Ovary (tissue), 9 donors: Measurements from ENCODE around the gene PCSK5. TPM values are rescaled to one million over a fixed set of nuclear protein-coding genes. Genes with fewer than 3 reads are reported as not detected.

Source experiments
- DNase-seq, 5 donors: peaks; one replicate each; pipeline ENCODE4 v3.0.0-alpha.2; 2019 to 2020
- H3K27ac ChIP-seq, 2 donors: fragments of 200-600 bp; one replicate each; pipeline versions ENCODE4 v1.5.1 to v1.8.0; 2019 to 2022
- H3K27me3 ChIP-seq: fragments of 200-600 bp; one replicate; pipeline ENCODE4 v1.8.0; 2022
- H3K36me3 ChIP-seq: fragments of 200-600 bp; sonication (generic); one replicate; pipeline ENCODE4 v1.5.1; 2019
- H3K4me1 ChIP-seq: one replicate; pipeline ENCODE4 v1.8.1; 2013; ENCODE audit warnings: mild to moderate bottlenecking, moderate library complexity; ENCODE audit not compliant: insufficient read depth
- H3K4me3 ChIP-seq: fragments of 200-600 bp; sonication (generic); one replicate; pipeline ENCODE4 v1.5.1; 2017
- H3K9me3 ChIP-seq, 2 donors: fragments of 200-600 bp in 1 of 2; sonication (generic) in 1 of 2; one replicate each; pipeline versions ENCODE4 v1.5.1 to v1.8.1; 2013 to 2019; ENCODE audit warnings: mild to moderate bottlenecking in 1 of 2, moderate library complexity in 1 of 2
- EP300 ChIP-seq: sonication (generic); formaldehyde crosslinking; IDR thresholded peaks from one replicate; pipeline ENCODE4 v1.6.1; 2017; ENCODE audit warnings: antibody characterized with exemption
- POLR2A ChIP-seq: fragments of 450-650 bp; IDR thresholded peaks from one replicate; pipeline ENCODE4 v1.6.1; 2017; ENCODE audit warnings: antibody characterized with exemption, mild to moderate bottlenecking, moderate library complexity
- WGBS, 3 donors: extraction: QIAGEN DNeasy Blood & Tissue Kit in 1 of 3; methylation state at CpG; one replicate each; pipeline versions ENCODE4 v1.1.5 to v1.1.7; 2013 to 2017; 5-methylcytosine and 5-hydroxymethylcytosine counted together
- intact Hi-C, 4 donors: fragments of 100-400 bp; cut with DNase I; formaldehyde crosslinking; loops; one replicate each; pipeline versions ENCODE4 v1.11.0 to v1.15.1; 2022 to 2023
- polyA plus RNA-seq, 2 donors: library from polyadenylated mRNA; stranded (reverse); fragments of 200-250 nt in 1 of 2; fragments of 350-450 nt in 1 of 2; fragmentation: Illumina TruSeq in 1 of 2; extraction: RNeasy Lipid Tissue Mini Kit (QIAGEN cat#74804) in 1 of 2; gene quantifications; one replicate each; pipeline ENCODE4 v1.2.3, GENCODE V29; 2013 to 2014
- total RNA-seq, 7 donors: library from RNA; depleted of rRNA in 2 of 7; stranded (reverse); fragments of >200 nt in 2 of 7; fragmentation: NEBNext Ultra II Directional in 3 of 7; extraction: Animal tissue kit (Norgen Biotek cat#: 25700) in 3 of 7; gene quantifications; one replicate each; pipeline versions ENCODE4 v1.1.0 to v1.2.4, GENCODE V29; 2016 to 2023
- TF ChIP-seq, protein P1 (sequence below), 3 donors: fragments of 450-650 bp in 2 of 3; fragments of 200-600 bp in 1 of 3; IDR thresholded peaks; one replicate each; pipeline versions ENCODE4 v1.5.1 to v1.8.0; 2016 to 2022; ENCODE audit warnings: antibody characterized with exemption in 3 of 3, mild to moderate bottlenecking in 1 of 3
- donor health status: DM: no; HTN: no; CAD: no; lungs with moderate emphysema.
- donor health status: DM: no; HTN: no; CAD: no.
- donor health status: Bipolar disorder and iron deficiency.
- donor health status: DM: yes; HTN: yes; CAD: no.
- donor health status: DM: no; HTN: no; CAD: no.
- donor health status: DM: yes; HTN: yes; CAD: no.

Gene PCSK5
- total and polyA plus RNA-seq, 9 donors, result 12.7 to 41.8 (median 28.3) TPM

DNA sequence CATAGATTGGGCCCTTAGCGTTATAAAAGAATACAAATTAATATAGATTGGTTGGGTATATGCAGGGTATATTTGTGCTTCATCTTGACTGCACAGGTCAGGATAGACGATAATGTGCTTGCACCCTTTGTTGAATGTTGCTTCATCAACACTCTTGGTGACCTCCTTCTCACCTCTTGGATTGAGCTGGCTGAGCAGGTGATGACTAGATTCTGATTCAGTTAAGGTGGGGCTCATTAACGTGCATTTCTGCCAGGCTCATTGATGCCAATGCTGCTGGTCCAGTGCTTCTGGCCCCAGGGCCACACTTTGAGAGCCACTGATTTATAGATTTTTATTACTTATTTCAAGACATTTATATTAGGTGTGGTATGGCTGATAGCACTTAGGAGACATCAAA lies 27.7 kb downstream of the PCSK5 start:
- no peaks in the 10 kb centered on the region for H3K36me3 ChIP-seq
- no peaks in the 10 kb centered on the region for H3K27me3 ChIP-seq
- no peak overlapping the region for H3K27ac ChIP-seq
- 90 to 95% (median 93%) methylated on average over 3 of the region's 3 CpGs for WGBS, 3 donors
- TF ChIP-seq, protein P1, sequence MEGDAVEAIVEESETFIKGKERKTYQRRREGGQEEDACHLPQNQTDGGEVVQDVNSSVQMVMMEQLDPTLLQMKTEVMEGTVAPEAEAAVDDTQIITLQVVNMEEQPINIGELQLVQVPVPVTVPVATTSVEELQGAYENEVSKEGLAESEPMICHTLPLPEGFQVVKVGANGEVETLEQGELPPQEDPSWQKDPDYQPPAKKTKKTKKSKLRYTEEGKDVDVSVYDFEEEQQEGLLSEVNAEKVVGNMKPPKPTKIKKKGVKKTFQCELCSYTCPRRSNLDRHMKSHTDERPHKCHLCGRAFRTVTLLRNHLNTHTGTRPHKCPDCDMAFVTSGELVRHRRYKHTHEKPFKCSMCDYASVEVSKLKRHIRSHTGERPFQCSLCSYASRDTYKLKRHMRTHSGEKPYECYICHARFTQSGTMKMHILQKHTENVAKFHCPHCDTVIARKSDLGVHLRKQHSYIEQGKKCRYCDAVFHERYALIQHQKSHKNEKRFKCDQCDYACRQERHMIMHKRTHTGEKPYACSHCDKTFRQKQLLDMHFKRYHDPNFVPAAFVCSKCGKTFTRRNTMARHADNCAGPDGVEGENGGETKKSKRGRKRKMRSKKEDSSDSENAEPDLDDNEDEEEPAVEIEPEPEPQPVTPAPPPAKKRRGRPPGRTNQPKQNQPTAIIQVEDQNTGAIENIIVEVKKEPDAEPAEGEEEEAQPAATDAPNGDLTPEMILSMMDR (IDR thresholded peaks at IDR 0.05), result no peak
- no peak for TF ChIP-seq EP300
- no peak for TF ChIP-seq POLR2A
- peaks cover 1% of the 10 kb centered on the region for H3K4me1 ChIP-seq
- intact Hi-C loops, result no loop called here
- no peak overlapping the region for H3K4me3 ChIP-seq
- no peaks in the 10 kb centered on the region for H3K9me3 ChIP-seq
- no peak for DNase-seq

DNA sequence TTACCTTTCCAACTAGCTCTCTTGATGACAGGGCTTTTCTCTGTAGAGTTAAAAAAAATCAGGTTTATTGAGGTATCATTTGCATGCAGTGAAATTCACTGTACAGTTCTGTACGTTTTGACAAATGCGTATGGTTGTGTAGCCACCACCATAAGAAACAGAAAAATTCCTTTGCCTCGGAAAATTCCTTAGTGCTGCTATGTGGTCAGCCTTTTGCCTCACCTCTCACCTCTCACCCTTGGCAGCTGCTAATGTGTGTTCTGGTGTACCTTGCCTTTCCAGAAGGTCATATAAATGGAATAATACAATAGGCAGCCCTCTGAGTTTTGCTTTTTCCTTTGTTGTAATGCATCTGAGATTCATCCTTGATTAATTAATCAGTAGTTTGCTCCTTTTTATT lies 28.4 kb downstream of the PCSK5 start:
- H3K4me3 ChIP-seq, result no peak overlapping the region
- peaks cover 1% of the 10 kb centered on the region for H3K4me1 ChIP-seq
- intact Hi-C loops, result no loop called here
- no peak for TF ChIP-seq POLR2A
- no peak for TF ChIP-seq EP300
- no peaks in the 10 kb centered on the region for H3K36me3 ChIP-seq
- H3K27me3 ChIP-seq, result no peaks in the 10 kb centered on the region
- H3K9me3 ChIP-seq, result no peaks in the 10 kb centered on the region
- no peak overlapping the region for H3K27ac ChIP-seq
- 52 to 67% (median 58%) methylated on average over 3 of the region's 3 CpGs for WGBS, 3 donors
- DNase-seq, result no peak

DNA sequence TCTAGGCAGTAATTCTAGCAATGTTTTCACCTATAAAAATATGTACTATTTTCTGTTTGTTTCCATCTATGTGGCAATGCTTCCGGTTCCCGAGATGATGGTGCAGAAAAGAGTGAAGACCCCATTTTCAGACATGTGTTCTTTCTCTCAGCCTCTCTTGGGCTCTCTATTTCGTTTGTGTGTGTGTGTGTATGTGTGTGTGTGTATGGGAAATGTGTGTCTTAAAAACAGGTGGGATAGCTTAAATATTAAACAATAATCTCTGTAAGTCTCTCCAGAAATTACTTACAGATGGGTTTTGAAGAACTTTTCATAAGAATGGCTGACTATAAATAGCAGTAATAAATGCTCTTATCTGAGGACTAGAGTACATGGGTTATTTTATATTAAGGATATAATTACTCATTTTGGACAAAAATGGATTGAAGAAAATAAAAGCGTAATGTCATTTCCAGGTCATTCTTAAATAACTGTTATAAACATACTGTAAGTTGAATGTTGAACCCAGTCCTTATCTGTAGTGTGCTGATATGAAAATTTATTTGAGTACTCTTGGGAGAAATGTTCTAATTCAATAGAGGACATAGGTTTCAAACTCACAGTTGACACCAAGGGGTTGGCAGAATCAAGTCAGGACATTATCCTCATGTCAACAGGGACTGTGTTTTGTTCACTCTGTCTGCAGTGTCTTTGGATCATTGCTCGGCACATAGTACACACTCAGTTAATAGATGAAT lies 31.1 kb downstream of the PCSK5 start:
- H3K27ac ChIP-seq, result no peak overlapping the region
- H3K9me3 ChIP-seq, result no peaks in the 10 kb centered on the region
- intact Hi-C loops, result loop anchor here in 1 of 4 donors (5.0 kb wide), 1 partner anchor 774 kb away; no protein-coding TSS in a partner anchor
- WGBS, 3 donors, result 75 to 78% (median 76%) methylated on average over 5 of the region's 5 CpGs
- DNase-seq, result no peak
- TF ChIP-seq, protein P1 (IDR thresholded peaks at IDR 0.05), result no peak
- no peak for TF ChIP-seq EP300
- TF ChIP-seq POLR2A, result no peak
- no peak overlapping the region for H3K4me3 ChIP-seq
- H3K36me3 ChIP-seq, result no peaks in the 10 kb centered on the region
- peaks cover 1% of the 10 kb centered on the region for H3K4me1 ChIP-seq
- no peaks in the 10 kb centered on the region for H3K27me3 ChIP-seq

DNA sequence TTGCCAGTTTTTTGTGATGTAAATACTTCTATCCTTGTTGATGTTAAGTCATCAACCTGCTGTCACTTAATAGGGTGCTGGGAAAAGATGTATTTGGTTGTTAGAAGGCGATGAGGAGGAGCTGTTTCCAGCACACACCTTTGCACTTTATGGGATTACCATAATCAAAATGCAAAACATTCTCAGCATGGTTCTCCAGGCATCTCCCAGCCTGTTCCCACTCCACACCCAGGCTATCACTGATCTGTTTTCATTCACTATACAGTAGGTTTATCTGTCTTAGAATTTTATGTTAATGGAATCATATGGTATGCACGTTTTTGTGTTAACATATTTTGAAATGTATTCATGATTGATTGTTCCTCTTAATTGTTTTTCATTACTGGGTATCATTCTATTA lies 35.9 kb downstream of the PCSK5 start:
- Histone ChIP-seq H3K9me3 (no peaks in the 10 kb centered on the region), H3K27me3 (no peaks in the 10 kb centered on the region), H3K4me3 (no peak overlapping the region), H3K36me3 (no peaks in the 10 kb centered on the region), H3K27ac (no peak overlapping the region), H3K4me1 (peaks cover 5% of the 10 kb centered on the region)
- WGBS, 3 donors, result 69 to 71% (median 71%) methylated on average over 2 of the region's 2 CpGs
- TF ChIP-seq EP300 (no peak), POLR2A (no peak)
- TF ChIP-seq, protein P1 (IDR thresholded peaks at IDR 0.05), result no peak
- DNase-seq, result no peak
- intact Hi-C loops, result no loop called here

DNA sequence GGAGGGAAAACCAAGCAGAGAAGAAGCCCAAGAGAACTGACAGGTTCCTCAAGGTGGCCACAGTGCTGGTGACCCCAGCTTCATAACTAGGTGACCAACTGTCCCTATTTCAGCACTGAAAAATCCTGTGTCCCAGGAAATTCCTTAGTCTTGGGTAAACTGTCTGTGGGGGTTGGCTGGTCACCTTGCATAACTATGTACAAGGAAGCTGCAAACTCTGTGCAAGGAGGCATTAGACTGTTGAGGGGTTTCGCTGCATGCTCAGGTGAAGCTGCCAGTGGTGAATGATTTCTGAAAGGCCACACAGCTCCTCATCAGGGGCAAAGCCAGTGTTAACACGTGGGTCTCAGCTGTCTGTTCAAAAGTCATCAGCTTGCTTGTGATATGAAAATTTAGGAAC lies 36.9 kb downstream of the PCSK5 start:
- Histone ChIP-seq H3K27me3 (no peaks in the 10 kb centered on the region), H3K4me1 (peaks cover 5% of the 10 kb centered on the region), H3K36me3 (no peaks in the 10 kb centered on the region), H3K9me3 (no peaks in the 10 kb centered on the region), H3K27ac (no peak overlapping the region), H3K4me3 (no peak overlapping the region)
- TF ChIP-seq, protein P1 (IDR thresholded peaks at IDR 0.05), result no peak
- TF ChIP-seq POLR2A, result no peak
- no peak for DNase-seq
- intact Hi-C loops, result no loop called here
- WGBS, 3 donors, result 64 to 76% (median 64%) methylated on average over 2 of the region's 2 CpGs
